ENCODE data around the gene FUCA1. TPM values are rescaled to one million over a fixed set of nuclear protein-coding genes. Genes with fewer than 3 reads are reported as not detected.

FUCA1 gene
- polyA plus RNA-seq, 3 donors = 24.2 to 97.7 (median 96.6) TPM

- Mint-ChIP-seq H3K4me1 (peaks cover 59% of the 10 kb centered on the region), H3K27ac (peak overlapping the region; percentile 93 to 98 (median 96)), H3K36me3 (peaks cover 1 to 8% of the 10 kb centered on the region in 2 donors), H3K4me3 (peak overlapping the region in 1 of 2 donors; percentile 48), H3K9me3 (no peaks in the 10 kb centered on the region), H3K27me3 (ENCODE audit: low read depth in 3 of 3) (peaks cover 2 to 25% (median 11%) of the 10 kb centered on the region in 3 donors)
- H3K4me3 ChIP-seq (replicated peaks in 1 of 3; ENCODE audit: low read depth in 2 of 3, low read length in 3 of 3) = peak overlapping the region in 1 of 3 experiments; percentile 33
- peak overlapping the region; percentile 24 for H3K4me2 ChIP-seq (replicated peaks; ENCODE audit: extremely low read depth, low read length, poor library complexity, severe bottlenecking)
- no peaks in the 10 kb centered on the region for H3K79me2 ChIP-seq (ENCODE audit: insufficient read depth, low read length)
- no peaks in the 10 kb centered on the region for H4K20me1 ChIP-seq (ENCODE audit: insufficient read depth, low read length)
- TF ChIP-seq CTCF (IDR thresholded peaks at IDR 0.05) = no peak
- WGBS (ENCODE audit: insufficient coverage) = 23% methylated on average over 3 of the region's 3 CpGs
- H3K36me3 ChIP-seq (replicated peaks in 1 of 2; ENCODE audit: control insufficient read depth in 1 of 2, insufficient read depth in 2 of 2, low read length in 2 of 2) = no peaks in the 10 kb centered on the region
- intact Hi-C loops (cut with micrococcal nuclease) = no loop called here
- peak overlapping the region; percentile 92 to 94 for H3K27ac ChIP-seq (ENCODE audit: low read depth in 1 of 2, low read length in 2 of 2)
- H3K27me3 ChIP-seq (ENCODE audit: control insufficient read depth in 2 of 2, insufficient read depth in 2 of 2, low read length in 2 of 2) = peaks cover 0 to 6% of the 10 kb centered on the region in 2 donors
- H3K9ac ChIP-seq (ENCODE audit: insufficient read depth, low read length, poor library complexity, severe bottlenecking) = peak overlapping the region; percentile 69
- H3K4me1 ChIP-seq (ENCODE audit: control insufficient read depth in 1 of 2, insufficient read depth in 2 of 2, low read length in 2 of 2) = peaks cover 51 to 54% of the 10 kb centered on the region in 2 donors
- no peak overlapping the region for H2AFZ ChIP-seq (ENCODE audit: insufficient read depth, low read depth, low read length, poor library complexity, severe bottlenecking)
- H3K9me3 ChIP-seq (replicated peaks in 1 of 2; ENCODE audit: control insufficient read depth in 1 of 2, insufficient read depth in 1 of 2, low read length in 2 of 2) = no peaks in the 10 kb centered on the region
- peak in 1 of 3 donors; percentile 51 for DNase-seq
Measured at GRCh38 chr1:23896491-23896890, 28.4 kb upstream of the FUCA1 start.

GRCh38 chr1:23895993-23896392 is 27.9 kb upstream of the FUCA1 start:
- peak overlapping the region; percentile 93 to 98 (median 96) for H3K27ac Mint-ChIP-seq
- H3K4me3 ChIP-seq (replicated peaks in 1 of 3; ENCODE audit: low read depth in 2 of 3, low read length in 3 of 3) = peak overlapping the region in 1 of 3 experiments; percentile 33
- H4K20me1 ChIP-seq (ENCODE audit: insufficient read depth, low read length) = no peaks in the 10 kb centered on the region
- H3K9me3 ChIP-seq (replicated peaks in 1 of 2; ENCODE audit: control insufficient read depth in 1 of 2, insufficient read depth in 1 of 2, low read length in 2 of 2) = no peaks in the 10 kb centered on the region
- peak overlapping the region; percentile 69 for H3K9ac ChIP-seq (ENCODE audit: insufficient read depth, low read length, poor library complexity, severe bottlenecking)
- H3K27ac ChIP-seq (ENCODE audit: low read depth in 1 of 2, low read length in 2 of 2) = peak overlapping the region; percentile 92 to 94
- no peaks in the 10 kb centered on the region for H3K79me2 ChIP-seq (ENCODE audit: insufficient read depth, low read length)
- no peak overlapping the region for H3K4me3 Mint-ChIP-seq
- no peak overlapping the region for H2AFZ ChIP-seq (ENCODE audit: insufficient read depth, low read depth, low read length, poor library complexity, severe bottlenecking)
- H3K4me2 ChIP-seq (replicated peaks; ENCODE audit: extremely low read depth, low read length, poor library complexity, severe bottlenecking) = no peak overlapping the region
- TF ChIP-seq CTCF (IDR thresholded peaks at IDR 0.05) = no peak
- 56% methylated on average over 2 of the region's 4 CpGs for WGBS (ENCODE audit: insufficient coverage)
- peaks cover 1 to 24% (median 8%) of the 10 kb centered on the region in 3 donors for H3K27me3 Mint-ChIP-seq (ENCODE audit: low read depth in 3 of 3)
- H3K4me1 Mint-ChIP-seq = peaks cover 59% of the 10 kb centered on the region
- peaks cover 51 to 54% of the 10 kb centered on the region in 2 donors for H3K4me1 ChIP-seq (ENCODE audit: control insufficient read depth in 1 of 2, insufficient read depth in 2 of 2, low read length in 2 of 2)
- H3K36me3 Mint-ChIP-seq = peaks cover 0 to 6% of the 10 kb centered on the region in 2 donors
- peaks cover 0 to 1% of the 10 kb centered on the region in 2 donors for H3K27me3 ChIP-seq (ENCODE audit: control insufficient read depth in 2 of 2, insufficient read depth in 2 of 2, low read length in 2 of 2)
- H3K36me3 ChIP-seq (replicated peaks in 1 of 2; ENCODE audit: control insufficient read depth in 1 of 2, insufficient read depth in 2 of 2, low read length in 2 of 2) = no peaks in the 10 kb centered on the region
- intact Hi-C loops (cut with micrococcal nuclease) = no loop called here
- no peaks in the 10 kb centered on the region for H3K9me3 Mint-ChIP-seq
- no peak for DNase-seq

All from CD14-positive monocyte (primary cell).